ENCODE data around the gene RGS17.

- TF ChIP-seq CTCF (IDR thresholded peaks at IDR 0.05) (no peak), POLR2A (IDR thresholded peaks at IDR 0.05) (no peak)
Observed at GRCh38 chr6:153143200-153143599, 12.1 kb upstream of the RGS17 start.
